ENCODE measurements around the gene RBM48. TPM values are rescaled to one million over a fixed set of nuclear protein-coding genes. Genes with fewer than 3 reads are reported as not detected.

The RBM48 gene
- total RNA-seq, 1 experiment from 2014 or later, result 22.3 TPM

Other genes starting within 250 kb of the RBM48 start
- 53.7 and 59.2 TPM in 2 replicates for gene GATAD1, start 81.3 kb upstream of the RBM48 start, total RNA-seq (2014; rRNA removed; shearing (Covaris generic))
- gene ERVW-1, start 50.8 kb upstream of the RBM48 start, total RNA-seq (2014; rRNA removed; shearing (Covaris generic)), result not detected in 2 replicates
- 24.8 and 27.6 TPM in 2 replicates for gene PEX1, start 275 bp upstream of the RBM48 start, total RNA-seq (2014; rRNA removed; shearing (Covaris generic))
- gene FAM133B, start 61.6 kb downstream of the RBM48 start, total RNA-seq (2014; rRNA removed; shearing (Covaris generic)), result 23.0 and 23.6 TPM in 2 replicates